Activated T-helper 1 cell treated with anti-CD3 and anti-CD28 coated beads, Interleukin-12 subunit alpha, Interleukin-12 subunit beta, Interleukin-2, Interleukin-4 antibody, amounts not matched to agents 30 ng/mL and 10 ng/mL and 1 ng/mL, durations not matched to agents 14 hours and 24 hours and 36 hours (primary cell): ENCODE results near the gene CFAP97D2. TPM values are rescaled to one million over a fixed set of nuclear protein-coding genes. Genes with fewer than 3 reads are reported as not detected.

Source experiments
- DNase-seq: peaks from one replicate; pipeline ENCODE4 v3.0.0; 2021; ENCODE audit warnings: low spot score
- H3K27ac Mint-ChIP-seq: one replicate; pipeline ENCODE4 v1.8.0; 2021; ENCODE audit warnings: mild to moderate bottlenecking, mixed read lengths
- H3K27me3 Mint-ChIP-seq: one replicate; pipeline ENCODE4 v1.8.0; 2022; ENCODE audit warnings: mild to moderate bottlenecking, moderate library complexity, mixed read lengths; ENCODE audit not compliant: insufficient read depth
- H3K36me3 Mint-ChIP-seq: one replicate; pipeline ENCODE4 v1.8.0; 2021; ENCODE audit warnings: low read depth, mixed read lengths
- H3K4me1 Mint-ChIP-seq: one replicate; pipeline ENCODE4 v1.8.0; 2021; ENCODE audit warnings: low read depth, mixed read lengths
- H3K4me3 Mint-ChIP-seq: one replicate; pipeline ENCODE4 v1.8.0; 2021; ENCODE audit warnings: mild to moderate bottlenecking, moderate library complexity, mixed read lengths
- H3K9me3 Mint-ChIP-seq: one replicate; pipeline ENCODE4 v1.8.0; 2021; ENCODE audit warnings: mixed read lengths
- intact Hi-C: fragments of 100-400 bp; cut with micrococcal nuclease; formaldehyde crosslinking; loops from one replicate; pipeline ENCODE4 v1.15.1; 2024
- total RNA-seq: library from RNA; stranded (reverse); gene quantifications from 2 replicates; pipeline ENCODE4 v1.2.3, GENCODE V29; 2022

Gene CFAP97D2
- total RNA-seq, 1 donor from 2014 or later = not detected

DNA sequence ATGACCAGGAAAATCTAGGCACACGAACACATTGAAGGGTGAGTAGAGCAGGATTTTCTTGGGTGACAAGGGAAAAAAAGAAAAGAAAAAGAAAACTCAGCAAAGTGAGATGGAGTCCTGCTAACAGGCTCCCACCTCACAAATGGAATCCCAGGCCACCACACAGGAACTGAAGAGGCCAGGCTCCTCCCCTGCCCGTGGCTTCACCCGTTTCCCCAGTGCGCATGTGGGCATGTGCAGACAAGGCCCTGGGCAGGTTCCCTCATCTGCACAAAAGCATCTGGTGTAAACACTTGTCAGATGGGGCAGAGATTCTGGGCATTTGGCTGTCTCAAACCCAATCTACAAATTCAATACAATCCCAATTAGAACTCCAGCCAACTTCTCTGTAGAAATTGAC, 24.5 kb downstream of the CFAP97D2 start:
- no peak for DNase-seq
- no peak overlapping the region for H3K4me3 Mint-ChIP-seq
- H3K27me3 Mint-ChIP-seq = peaks cover 5% of the 10 kb centered on the region
- no peak overlapping the region for H3K27ac Mint-ChIP-seq
- H3K9me3 Mint-ChIP-seq = peaks cover 10% of the 10 kb centered on the region
- intact Hi-C loops = no loop called here
- peaks cover 2% of the 10 kb centered on the region for H3K36me3 Mint-ChIP-seq
- H3K4me1 Mint-ChIP-seq = peaks cover 22% of the 10 kb centered on the region

GRCh38 chr13:114204894-114205293, 25.8 kb downstream of the CFAP97D2 start:
- Mint-ChIP-seq H3K4me1 (peaks cover 22% of the 10 kb centered on the region), H3K36me3 (peaks cover 2% of the 10 kb centered on the region), H3K27me3 (peaks cover 8% of the 10 kb centered on the region), H3K9me3 (peaks cover 10% of the 10 kb centered on the region), H3K27ac (no peak overlapping the region), H3K4me3 (no peak overlapping the region)
- intact Hi-C loops = no loop called here
- DNase-seq = no peak

DNA sequence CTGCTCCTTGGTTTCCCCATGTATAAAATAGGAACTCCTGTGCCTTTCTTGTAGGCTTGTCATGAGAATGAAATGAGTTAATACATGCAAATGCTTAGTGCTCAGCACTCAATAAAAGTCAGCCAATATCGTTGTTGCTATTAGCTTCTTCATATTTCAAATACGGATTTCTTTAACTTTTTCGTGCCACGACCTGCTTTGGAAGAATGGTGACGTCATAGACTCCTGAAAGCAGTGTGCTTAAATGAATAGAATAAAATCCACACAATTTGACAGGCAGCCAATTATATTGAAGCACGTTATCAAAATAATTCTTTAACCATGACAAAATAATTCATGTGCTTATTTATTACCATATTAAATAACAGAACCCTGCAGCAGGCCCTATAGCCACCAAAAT, 29.1 kb downstream of the CFAP97D2 start:
- Mint-ChIP-seq H3K4me3 (no peak overlapping the region), H3K36me3 (peaks cover 4% of the 10 kb centered on the region), H3K9me3 (peaks cover 10% of the 10 kb centered on the region), H3K27ac (no peak overlapping the region), H3K4me1 (peaks cover 14% of the 10 kb centered on the region), H3K27me3 (peaks cover 18% of the 10 kb centered on the region)
- intact Hi-C loops = no loop called here
- DNase-seq = no peak

DNA sequence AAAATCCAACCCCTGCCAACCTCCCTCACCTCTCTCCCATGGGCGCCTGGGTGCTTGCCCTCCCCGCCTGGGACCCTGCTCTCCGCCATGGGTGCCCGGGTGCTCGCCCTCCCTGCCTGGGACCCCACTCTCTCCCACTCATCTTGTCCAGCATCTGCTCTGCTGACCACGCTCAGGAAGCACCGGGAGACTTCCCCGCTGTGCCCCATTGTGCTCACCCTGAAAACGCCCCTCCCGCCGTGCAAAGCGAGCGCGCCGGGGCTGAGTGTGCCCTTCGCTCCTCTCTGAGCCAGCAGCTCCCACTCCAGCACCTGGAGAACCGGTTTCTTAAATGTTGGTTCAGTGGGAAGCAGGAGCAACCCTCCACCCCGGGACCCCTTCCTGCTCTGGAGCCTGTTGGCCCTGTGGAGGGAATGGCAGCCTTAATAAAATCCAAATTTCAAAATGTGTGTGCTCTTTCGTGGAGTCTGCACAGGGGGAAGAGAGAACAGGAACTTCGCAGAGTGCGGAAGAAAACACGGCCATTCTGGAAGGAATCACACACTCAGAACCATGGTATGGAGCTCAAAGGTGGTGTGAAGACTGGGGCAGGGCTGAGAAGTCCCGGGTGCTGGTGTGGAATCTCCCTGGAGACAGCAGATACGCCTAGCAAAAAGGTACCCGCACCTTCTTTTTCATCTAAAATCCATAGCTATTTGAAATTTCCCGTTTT, 32.5 kb downstream of the CFAP97D2 start:
- H3K27me3 Mint-ChIP-seq = peaks cover 34% of the 10 kb centered on the region
- peaks cover 4% of the 10 kb centered on the region for H3K4me1 Mint-ChIP-seq
- peaks cover 3% of the 10 kb centered on the region for H3K9me3 Mint-ChIP-seq
- peaks cover 3% of the 10 kb centered on the region for H3K36me3 Mint-ChIP-seq
- H3K27ac Mint-ChIP-seq = no peak overlapping the region
- no peak for DNase-seq
- intact Hi-C loops = no loop called here
- no peak overlapping the region for H3K4me3 Mint-ChIP-seq

DNA sequence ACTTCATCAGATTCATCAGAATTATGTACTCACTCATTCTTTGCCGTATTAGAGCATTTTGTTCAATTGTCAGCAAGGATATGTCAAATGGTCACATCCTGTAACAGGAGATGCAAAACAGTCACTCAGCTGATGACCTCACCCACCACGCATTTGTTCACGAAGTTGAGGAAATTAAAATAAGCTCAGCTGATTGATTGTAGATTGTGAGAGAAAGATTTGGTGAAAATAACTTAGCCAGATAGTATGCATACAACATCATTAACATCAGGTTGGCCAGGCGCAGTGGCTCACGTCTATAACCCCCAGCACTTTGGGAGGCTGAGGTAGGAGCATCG, 33.1 kb downstream of the CFAP97D2 start:
- peaks cover 3% of the 10 kb centered on the region for H3K9me3 Mint-ChIP-seq
- intact Hi-C loops = no loop called here
- no peak overlapping the region for H3K4me3 Mint-ChIP-seq
- H3K27me3 Mint-ChIP-seq = peaks cover 36% of the 10 kb centered on the region
- no peak for DNase-seq
- peaks cover 3% of the 10 kb centered on the region for H3K36me3 Mint-ChIP-seq
- peaks cover 4% of the 10 kb centered on the region for H3K4me1 Mint-ChIP-seq
- no peak overlapping the region for H3K27ac Mint-ChIP-seq

GRCh38 chr13:114213980-114214379, 34.9 kb downstream of the CFAP97D2 start:
- Mint-ChIP-seq H3K4me1 (peaks cover 4% of the 10 kb centered on the region), H3K36me3 (peaks cover 3% of the 10 kb centered on the region), H3K27ac (no peak overlapping the region), H3K27me3 (peaks cover 34% of the 10 kb centered on the region), H3K4me3 (no peak overlapping the region), H3K9me3 (no peaks in the 10 kb centered on the region)
- DNase-seq = no peak
- intact Hi-C loops = no loop called here

- intact Hi-C loops = no loop called here
- no peak for DNase-seq
- Mint-ChIP-seq H3K9me3 (no peaks in the 10 kb centered on the region), H3K36me3 (no peaks in the 10 kb centered on the region), H3K4me3 (no peak overlapping the region), H3K4me1 (peaks cover 21% of the 10 kb centered on the region), H3K27me3 (peaks cover 30% of the 10 kb centered on the region), H3K27ac (no peak overlapping the region)
Observed at GRCh38 chr13:114219392-114219791, 40.3 kb downstream of the CFAP97D2 start.

DNA sequence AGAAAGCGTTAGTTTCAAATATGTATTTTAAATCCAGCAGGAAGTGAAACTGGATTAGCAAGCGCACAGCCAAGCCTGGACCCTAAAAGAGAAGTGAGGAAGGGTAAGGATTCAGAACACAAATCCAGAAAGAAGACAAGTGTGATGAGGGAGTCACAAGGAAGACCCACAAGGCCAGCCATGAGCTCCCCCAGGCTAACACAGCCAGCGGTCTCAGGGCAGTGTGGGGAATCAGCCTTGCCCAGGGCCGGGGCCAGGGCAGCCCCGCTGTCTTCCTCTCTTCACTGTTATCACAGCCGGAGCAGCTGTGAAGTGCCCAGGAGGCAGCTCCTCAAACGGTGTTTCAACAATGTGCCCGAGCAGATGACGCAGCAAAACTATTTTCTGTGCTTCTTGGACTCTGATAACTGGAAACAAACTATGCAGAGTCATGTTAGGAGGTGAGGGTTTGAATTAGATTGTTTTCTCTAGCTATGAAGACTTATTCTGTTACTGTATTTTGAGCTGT, 43.5 kb downstream of the CFAP97D2 start:
- no peak for DNase-seq
- Mint-ChIP-seq H3K4me1 (peaks cover 49% of the 10 kb centered on the region), H3K27ac (no peak overlapping the region), H3K27me3 (peaks cover 11% of the 10 kb centered on the region), H3K4me3 (no peak overlapping the region), H3K36me3 (no peaks in the 10 kb centered on the region), H3K9me3 (no peaks in the 10 kb centered on the region)
- intact Hi-C loops = no loop called here

GRCh38 chr13:114224201-114224600, 45.1 kb downstream of the CFAP97D2 start:
- intact Hi-C loops = no loop called here
- DNase-seq = no peak
- Mint-ChIP-seq H3K27ac (no peak overlapping the region), H3K9me3 (no peaks in the 10 kb centered on the region), H3K4me3 (no peak overlapping the region), H3K27me3 (peaks cover 17% of the 10 kb centered on the region), H3K4me1 (peaks cover 46% of the 10 kb centered on the region), H3K36me3 (no peaks in the 10 kb centered on the region)

GRCh38 chr13:114225610-114226009, 46.6 kb downstream of the CFAP97D2 start:
- Mint-ChIP-seq H3K9me3 (no peaks in the 10 kb centered on the region), H3K4me3 (no peak overlapping the region), H3K27me3 (peaks cover 21% of the 10 kb centered on the region), H3K4me1 (peaks cover 42% of the 10 kb centered on the region), H3K36me3 (no peaks in the 10 kb centered on the region), H3K27ac (no peak overlapping the region)
- no peak for DNase-seq
- intact Hi-C loops = loop anchor here (1.0 to 5.0 kb wide), 8 partner anchors 77 to 408 kb away; partner anchors contain the start of gene GAS6

- intact Hi-C loops = loop anchor here (1.0 to 5.0 kb wide), 8 partner anchors 77 to 409 kb away; partner anchors contain the start of gene GAS6
- no peak for DNase-seq
- H3K27ac Mint-ChIP-seq = no peak overlapping the region
- no peak overlapping the region for H3K4me3 Mint-ChIP-seq
- peaks cover 23% of the 10 kb centered on the region for H3K27me3 Mint-ChIP-seq
- no peaks in the 10 kb centered on the region for H3K9me3 Mint-ChIP-seq
- peaks cover 42% of the 10 kb centered on the region for H3K4me1 Mint-ChIP-seq
- no peaks in the 10 kb centered on the region for H3K36me3 Mint-ChIP-seq
Observed at GRCh38 chr13:114226088-114226487, 47.0 kb downstream of the CFAP97D2 start.

GRCh38 chr13:114226699-114227323, 47.8 kb downstream of the CFAP97D2 start:
- intact Hi-C loops = loop anchor here (1.0 to 5.0 kb wide), 8 partner anchors 78 to 410 kb away; partner anchors contain the start of gene GAS6
- Mint-ChIP-seq H3K27me3 (peaks cover 17% of the 10 kb centered on the region), H3K9me3 (no peaks in the 10 kb centered on the region), H3K4me1 (peaks cover 41% of the 10 kb centered on the region), H3K4me3 (peak overlapping the region; percentile 26), H3K27ac (no peak overlapping the region), H3K36me3 (no peaks in the 10 kb centered on the region)
- peak; percentile 77 for DNase-seq

DNA sequence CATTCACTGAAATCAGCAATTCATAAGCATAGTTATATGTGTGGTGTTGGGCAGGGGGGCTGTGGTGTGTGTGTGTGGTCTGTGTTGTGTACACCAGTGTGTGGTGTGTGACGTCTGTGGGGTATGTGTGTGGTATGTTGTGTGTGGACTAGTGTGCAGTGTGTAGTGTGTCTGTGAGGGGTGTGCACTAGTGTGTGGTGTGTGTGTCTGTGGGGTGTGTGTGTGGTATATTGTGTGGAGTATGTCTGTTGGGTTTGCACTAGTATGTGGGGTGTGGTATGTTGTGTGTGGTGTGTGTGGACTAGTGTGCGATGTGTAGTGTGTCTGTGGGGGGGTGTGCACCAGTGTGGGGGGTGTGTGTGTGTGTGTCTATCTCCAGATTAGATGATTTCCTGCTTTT, 48.5 kb downstream of the CFAP97D2 start:
- Mint-ChIP-seq H3K4me1 (peaks cover 33% of the 10 kb centered on the region), H3K27me3 (peaks cover 13% of the 10 kb centered on the region), H3K4me3 (no peak overlapping the region), H3K27ac (peak overlapping the region; percentile 16), H3K36me3 (no peaks in the 10 kb centered on the region), H3K9me3 (no peaks in the 10 kb centered on the region)
- intact Hi-C loops = loop anchor here (2.0 to 5.0 kb wide), 5 partner anchors 79 to 365 kb away; partner anchors contain the start of gene GAS6
- no peak for DNase-seq
